H1 (cell line): ENCODE measurements around the gene RNF10. TPM values are rescaled to one million over a fixed set of nuclear protein-coding genes. Genes with fewer than 3 reads are reported as not detected.

ENCODE experiments used
- CHD1 ChIP-seq: IDR thresholded peaks from 2 replicates; pipeline ENCODE4 v1.6.1; 2012; ENCODE audit warnings: low read depth, low read length, improper control_type of control experiment
- JUND ChIP-seq: IDR thresholded peaks from 2 replicates; pipeline ENCODE4 v1.6.1; 2011; ENCODE audit warnings: mild to moderate bottlenecking, improper control_type of control experiment, low read length
- polyA plus RNA-seq, 7 experiments: library from polyadenylated mRNA; depleted of rRNA in 3 of 7; stranded (reverse) in 5 of 7; unstranded in 2 of 7; fragments of >200 nt in 5 of 7; fragments of 200-250 nt in 2 of 7; gene quantifications; 1 replicate in 5 of 7; 2 replicates in 1 of 7; 4 replicates in 1 of 7; pipeline versions ENCODE4 v1.2.1 to v1.2.3, GENCODE V29; 2011 to 2013; ENCODE audit warnings: missing spikeins in 2 of 7, mixed read lengths in 2 of 7
- total RNA-seq: library from RNA; stranded (reverse); fragmentation: NEBNext Ultra II Directional; extraction: Animal tissue kit (Norgen Biotek cat#: 25700); gene quantifications from 2 replicates; pipeline ENCODE4 v1.2.1, GENCODE V29; 2021

RNF10 gene
- total and polyA plus RNA-seq, 2 of the 8 experiments (the other 6 are each of a cell fraction or from before 2014, with no cell fraction given) = 71.6 to 171 TPM

GRCh38 chr12:120586206-120586605, 52.0 kb downstream of the RNF10 start (continued):
- TF ChIP-seq JUND = no peak
- TF ChIP-seq CHD1 = no peak
